A549 (cell line): Measurements from ENCODE around the gene SPRR2D. TPM values are rescaled to one million over a fixed set of nuclear protein-coding genes. Genes with fewer than 3 reads are reported as not detected.
"Not testable (repeated sequence)": the region's sequence is repeated elsewhere in the genome, so short reads cannot be mapped to it uniquely, and the experiment has no call there.

Experiments
- ATAC-seq, 2 experiments: fragments of 200-7000 bp in 1 of 2; fragments of >200 bp in 1 of 2; cut with Nextera tagmentation in 1 of 2; cut with Tn5 transposase in 1 of 2; 3 replicates each; pipeline versions ENCODE4 v1.8.0 to v1.9.1; 2018 to 2020; ENCODE audit warnings: mild to moderate bottlenecking in 1 of 2, moderate library complexity in 1 of 2
- CTCF ChIA-PET: fragments of 300-600 bp; sonication (Branson Sonifier 250); formaldehyde crosslinking; extraction: SDS; loops from one replicate; lab custom pipeline; 2021; ENCODE audit warnings: antibody characterized with exemption, inconsistent platforms; lab: Yijun Ruan, JAX
- POLR2A ChIA-PET: fragments of 350-600 bp; formaldehyde crosslinking; extraction: SDS; loops from one replicate; lab custom pipeline; 2021; ENCODE audit warnings: antibody characterized with exemption, inconsistent platforms; lab: Yijun Ruan, JAX
- DNase-seq, 2 experiments: peaks; one replicate each; pipeline versions ENCODE4 v3.0.0 to v3.0.0-alpha.2; 2011 to 2016; ENCODE audit warnings: low read depth in 1 of 2, low spot score in 1 of 2
- FAIRE-seq: peaks from 2 replicates; lab custom pipeline; 2011; peaks lifted over from hg19 to GRCh38; lab: Jason Lieb, UNC
- H3K27ac ChIP-seq, 2 experiments: fragments of >200 bp; sonication (Bioruptor Twin); formaldehyde crosslinking; 3 replicates each; pipeline ENCODE4 v1.5.1; 2016 to 2017
- H3K4me1 ChIP-seq: fragments of >200 bp; sonication (Bioruptor Twin); formaldehyde crosslinking; 3 replicates; pipeline ENCODE4 v1.6.1; 2016
- H3K4me2 ChIP-seq: fragments of >200 bp; sonication (Bioruptor Twin); formaldehyde crosslinking; 3 replicates; pipeline ENCODE4 v1.6.1; 2016
- H3K4me3 ChIP-seq: fragments of >200 bp; sonication (Bioruptor Twin); formaldehyde crosslinking; 3 replicates; pipeline ENCODE4 v1.5.1; 2016
- H3K9me3 ChIP-seq: fragments of >200 bp; sonication (Bioruptor Twin); formaldehyde crosslinking; 3 replicates; pipeline ENCODE4 v1.6.1; 2016
- CEBPB ChIP-seq, 2 experiments: fragments of >200 bp in 1 of 2; sonication (Bioruptor Twin) in 1 of 2; formaldehyde crosslinking in 1 of 2; IDR thresholded peaks; 2 replicates each; pipeline ENCODE4 v1.6.1; 2012 to 2016
- CHD2 ChIP-seq: fragments of 150-350 bp; IDR thresholded peaks from 2 replicates; pipeline ENCODE4 v1.6.1; 2014; ENCODE audit warnings: low read length; ENCODE audit not compliant: partially characterized antibody
- CTCF ChIP-seq: fragments of >200 bp; sonication (Bioruptor Twin); formaldehyde crosslinking; IDR thresholded peaks from 3 replicates; pipeline ENCODE4 v1.5.1; 2016
- E2F6 ChIP-seq: IDR thresholded peaks from 2 replicates; pipeline ENCODE4 v1.6.1; 2012; ENCODE audit warnings: low read depth, borderline replicate concordance
- ELK1 ChIP-seq: fragments of 150-350 bp; IDR thresholded peaks from 2 replicates; pipeline ENCODE4 v1.6.1; 2014; ENCODE audit warnings: low read depth, mild to moderate bottlenecking, low read length
- EP300 ChIP-seq, 2 experiments: fragments of >200 bp; sonication (Bioruptor Twin); formaldehyde crosslinking; IDR thresholded peaks; 2 replicates in 1 of 2; 3 replicates in 1 of 2; pipeline ENCODE4 v1.6.1; 2016 to 2017
- FOSL2 ChIP-seq, 2 experiments: fragments of 450-650 bp in 1 of 2; fragments of >200 bp in 1 of 2; sonication (Bioruptor Twin) in 1 of 2; formaldehyde crosslinking; IDR thresholded peaks; 2 replicates each; pipeline versions ENCODE4 v1.5.0 to v1.6.1; 2016 to 2020; ENCODE audit warnings: mild to moderate bottlenecking in 1 of 2, moderate library complexity in 1 of 2
- FOXS1 ChIP-seq: fragments of 250-450 bp; sonication (Bioruptor Pico); IDR thresholded peaks from 2 replicates; pipeline ENCODE4 v1.5.0; 2020; ENCODE audit warnings: mild to moderate bottlenecking, moderate library complexity
- HES2 ChIP-seq: fragments of >200 bp; sonication (Bioruptor Twin); formaldehyde crosslinking; IDR thresholded peaks from 2 replicates; pipeline ENCODE4 v1.6.1; 2016
- KDM1A ChIP-seq: fragments of 200-600 bp; sonication (generic); IDR thresholded peaks from 2 replicates; pipeline ENCODE4 v1.6.1; 2016; ENCODE audit warnings: low read depth, mild to moderate bottlenecking
- MAFK ChIP-seq: fragments of 450-650 bp; IDR thresholded peaks from 2 replicates; pipeline ENCODE4 v1.6.1; 2014; ENCODE audit not compliant: partially characterized antibody
- MAX ChIP-seq: IDR thresholded peaks from 2 replicates; pipeline ENCODE4 v1.6.1; 2012
- MAZ ChIP-seq: fragments of 150-350 bp; IDR thresholded peaks from 2 replicates; pipeline ENCODE4 v1.6.1; 2014; ENCODE audit warnings: antibody characterized with exemption, low read depth, low read length, borderline replicate concordance
- NPAS2 ChIP-seq: fragments of 250-450 bp; sonication (Bioruptor Pico); IDR thresholded peaks from 2 replicates; pipeline ENCODE4 v1.8.0; 2022; ENCODE audit warnings: mild to moderate bottlenecking, moderate library complexity, borderline replicate concordance
- NR3C1 ChIP-seq: fragments of >200 bp; sonication (Bioruptor Twin); formaldehyde crosslinking; IDR thresholded peaks from 3 replicates; pipeline ENCODE4 v1.6.1; 2017
- PHF8 ChIP-seq: fragments of 200-600 bp; sonication (generic); IDR thresholded peaks from 2 replicates; pipeline ENCODE4 v1.6.1; 2016; ENCODE audit warnings: low read depth, mild to moderate bottlenecking, antibody characterized with exemption, moderate library complexity, borderline replicate concordance
- POLR2A ChIP-seq: IDR thresholded peaks from 2 replicates; pipeline ENCODE4 v1.6.1; 2012; ENCODE audit warnings: mild to moderate bottlenecking, low read length
- REST ChIP-seq: fragments of 200-600 bp; sonication (generic); IDR thresholded peaks from 2 replicates; pipeline ENCODE4 v1.6.1; 2016; ENCODE audit warnings: antibody characterized with exemption, mild to moderate bottlenecking, moderate library complexity
- RFX5 ChIP-seq: fragments of 450-650 bp; IDR thresholded peaks from 2 replicates; pipeline ENCODE4 v1.7.1; 2014; ENCODE audit warnings: antibody characterized with exemption, mild to moderate bottlenecking, moderate library complexity
- WGBS: methylation state at CpG from one replicate; pipeline ENCODE4 v1.1.6; 2017; ENCODE audit errors: missing lambda C conversion rate; 5-methylcytosine and 5-hydroxymethylcytosine counted together
- polyA plus RNA-seq, 4 experiments: library from polyadenylated mRNA; depleted of rRNA in 3 of 4; stranded (reverse); fragments of >200 nt; fragmentation: RNase III in 1 of 4; extraction: RNeasy Plus Mini Kit Qiagen cat#74134 plus additional on column Dnase treatment in 1 of 4; gene quantifications; 2 replicates in 3 of 4; 3 replicates in 1 of 4; pipeline ENCODE4 v1.2.3, GENCODE V29; 2011 to 2017

Gene SPRR2D
- polyA plus RNA-seq, 2 of the 4 experiments (the other 2 are of a cell fraction) = not detected

- Histone ChIP-seq H3K4me3 (no peak overlapping the region), H3K9me3 (no peaks in the 10 kb centered on the region), H3K27ac (no peak overlapping the region), H3K4me2 (no peak overlapping the region), H3K4me1 (no peaks in the 10 kb centered on the region)
- no peak for DNase-seq
- ChIA-PET POLR2A (no interaction called here), CTCF (interaction anchor here (1.1 kb wide), 1 partner anchor 10 kb away, joined by 5 read pairs; no protein-coding TSS in a partner anchor)
- TF ChIP-seq FOXS1 (CRISPR knock-in tag) (no peak), RFX5 (no peak), CEBPB (IDR thresholded peaks at IDR 0.05) (no peak), MAZ (no peak), CHD2 (no peak), FOSL2 (IDR thresholded peaks at IDR 0.05) (no peak), FOSL2 (CRISPR knock-in tag; IDR thresholded peaks at IDR 0.05) (no peak)
- 35% methylated on average over 7 of the region's 7 CpGs for WGBS
- FAIRE-seq = no peak
- no peak for ATAC-seq
These were observed 17.8 kb downstream of the SPRR2D start for GRCh38 chr1:153023109-153023508.

GRCh38 chr1:153022340-153022739 is 18.6 kb downstream of the SPRR2D start:
- H3K27ac ChIP-seq, ATAC-seq, CTCF ChIA-PET, H3K4me3 ChIP-seq, DNase-seq, H3K4me1 ChIP-seq, POLR2A ChIA-PET, H3K9me3 ChIP-seq, H3K4me2 ChIP-seq, FAIRE-seq: not testable (repeated sequence)
- WGBS = 38% methylated on average over 9 of the region's 9 CpGs

- H3K4me3 ChIP-seq, H3K4me2 ChIP-seq, DNase-seq, ATAC-seq, H3K27ac ChIP-seq, CTCF ChIA-PET, FAIRE-seq, POLR2A ChIA-PET, H3K9me3 ChIP-seq, H3K4me1 ChIP-seq: not testable (repeated sequence)
- 0% methylated on average over 2 of the region's 2 CpGs for WGBS
These were observed 19.1 kb downstream of the SPRR2D start for GRCh38 chr1:153021829-153022228.

GRCh38 chr1:153011235-153011758 is 29.6 kb downstream of the SPRR2D start:
- CTCF ChIA-PET = interaction anchor here (0.6 to 0.7 kb wide), 2 partner anchors 782 to 826 kb away, joined by 3 read pairs; no protein-coding TSS in a partner anchor
- FAIRE-seq, H3K9me3 ChIP-seq, H3K4me3 ChIP-seq, H3K4me1 ChIP-seq, H3K27ac ChIP-seq, H3K4me2 ChIP-seq, DNase-seq, ATAC-seq, POLR2A ChIA-PET: not testable (repeated sequence)
- peak; percentile 84 for TF ChIP-seq MAFK
- WGBS = 19% methylated on average over 8 of the region's 8 CpGs

GRCh38 chr1:153001382-153001781 is 39.5 kb downstream of the SPRR2D start, which contains the start of gene SPRR3:
Gene SPRR3, plus strand, starts transcription at chr1:153001749. Its CDS starts 1,272 bp downstream, at chr1:153003021.
- DNase-seq (no peak), ATAC-seq (no peak), FAIRE-seq (no peak)
- H3K4me2 ChIP-seq = no peak within 1 kb of the TSS
- no peaks in the 10 kb centered on the region for H3K4me1 ChIP-seq
- 2% methylated on average over 2 of the region's 2 CpGs for WGBS
- POLR2A ChIA-PET = no interaction called here
- H3K4me3 ChIP-seq = no peak within 1 kb of the TSS
- no peaks in the 10 kb centered on the region for H3K9me3 ChIP-seq
- TF ChIP-seq PHF8 = no peak
- TF ChIP-seq CTCF = no peak
- no peak for TF ChIP-seq ELK1
- TF ChIP-seq KDM1A = no peak
- TF ChIP-seq NPAS2 (CRISPR knock-in tag) = no peak
- no peak for TF ChIP-seq E2F6
- TF ChIP-seq POLR2A = no peak
- TF ChIP-seq REST = no peak
- no peak for TF ChIP-seq HES2
- no peak for TF ChIP-seq NR3C1
- no peak for TF ChIP-seq CHD2
- TF ChIP-seq EP300 (IDR thresholded peaks at IDR 0.05) = no peak
- TF ChIP-seq MAX = no peak
- TF ChIP-seq, all 56 proteins: peak for 0
- CTCF ChIA-PET = no interaction called here
- H3K27ac ChIP-seq = no peak within 1 kb of the TSS
